GM12878 (cell line): Measurements from ENCODE around the gene GSTP1. TPM values are rescaled to one million over a fixed set of nuclear protein-coding genes. Genes with fewer than 3 reads are reported as not detected.

ENCODE experiments used
- ATAC-seq: fragments of 200-7000 bp; cut with Tn5 transposase; 3 replicates; pipeline ENCODE4 v1.9.1; 2020; ENCODE audit warnings: mild to moderate bottlenecking, moderate library complexity
- BruUV-seq: library from RNA; stranded (reverse); fragments of 400-500 nt; replicated peaks from 2 replicates; lab custom pipeline; 2021; lab: Mats Ljungman, UMichigan
- CTCF ChIA-PET: fragments of 300-600 bp; sonication (Branson Sonifier 250); formaldehyde crosslinking; extraction: SDS; loops from one replicate; lab custom pipeline; 2021; ENCODE audit warnings: inconsistent platforms; lab: Yijun Ruan, JAX
- POLR2A ChIA-PET: fragments of 350-600 bp; formaldehyde crosslinking; extraction: SDS; loops from one replicate; lab custom pipeline; 2021; ENCODE audit warnings: inconsistent platforms; lab: Charles Lee
- RAD21 ChIA-PET: fragments of 300-600 bp; sonication (Branson Sonifier 250); formaldehyde crosslinking; loops from one replicate; lab custom pipeline; 2023; ENCODE audit warnings: antibody characterized with exemption; ENCODE audit not compliant: unreplicated experiment; lab: Charles Lee
- SMC1A ChIA-PET: fragments of 300-600 bp; sonication (Branson Sonifier 250); formaldehyde crosslinking; loops from one replicate; lab custom pipeline; 2023; ENCODE audit not compliant: unreplicated experiment, uncharacterized antibody; lab: Charles Lee
- DNase-seq: peaks from one replicate; pipeline ENCODE4 v3.0.0-alpha.2; 2011; ENCODE audit warnings: low read depth, low spot score
- FAIRE-seq: peaks from 3 replicates; lab custom pipeline; 2011; peaks lifted over from hg19 to GRCh38; lab: Jason Lieb, UNC
- H2AFZ ChIP-seq: 2 replicates; pipeline ENCODE4 v1.6.0; 2011; ENCODE audit warnings: low read depth, low read length, control low read depth; ENCODE audit not compliant: control insufficient read depth
- H3K27ac ChIP-seq: 2 replicates; pipeline ENCODE4 v1.5.1; 2011; ENCODE audit warnings: control low read depth; ENCODE audit not compliant: control insufficient read depth, insufficient read depth
- H3K27me3 ChIP-seq, 2 experiments: replicated peaks in 1 of 2; 2 replicates each; pipeline versions ENCODE4 v1.6.0 to v1.6.1; 2011; ENCODE audit warnings: low read length in 1 of 2; ENCODE audit not compliant: control insufficient read depth in 2 of 2, insufficient read depth in 2 of 2
- H3K36me3 ChIP-seq, 2 experiments: 2 replicates each; pipeline ENCODE4 v1.5.1; 2011; ENCODE audit warnings: low read length in 1 of 2; ENCODE audit not compliant: control insufficient read depth in 2 of 2, insufficient read depth in 2 of 2
- H3K4me1 ChIP-seq: 2 replicates; pipeline ENCODE4 v1.6.1; 2011; ENCODE audit warnings: mild to moderate bottlenecking, low read length, moderate library complexity, mixed read lengths; ENCODE audit not compliant: control insufficient read depth, insufficient read depth
- H3K4me2 ChIP-seq: 2 replicates; pipeline ENCODE4 v1.6.0; 2011; ENCODE audit warnings: control low read depth; ENCODE audit not compliant: control insufficient read depth, insufficient read depth
- H3K4me3 ChIP-seq: fragments of 200-600 bp; sonication (generic); 2 replicates; pipeline ENCODE4 v1.5.1; 2016
- H3K79me2 ChIP-seq: 2 replicates; pipeline ENCODE4 v1.6.0; 2011; ENCODE audit warnings: low read length; ENCODE audit not compliant: control insufficient read depth, insufficient read depth
- H3K9ac ChIP-seq: 2 replicates; pipeline ENCODE4 v1.8.0; 2011; ENCODE audit warnings: low read length, control low read depth, mixed read lengths; ENCODE audit not compliant: control insufficient read depth, insufficient read depth
- H3K9me3 ChIP-seq: replicated peaks from 3 replicates; pipeline ENCODE4 v1.5.1; 2011; ENCODE audit warnings: mild to moderate bottlenecking, low read length; ENCODE audit not compliant: control insufficient read depth, insufficient read depth
- H4K20me1 ChIP-seq: 2 replicates; pipeline ENCODE4 v1.6.0; 2011; ENCODE audit not compliant: control insufficient read depth, insufficient read depth
- HDAC6 ChIP-seq: fragments of 200-600 bp; sonication (generic); IDR thresholded peaks from one replicate; pipeline ENCODE4 v1.8.0; 2017; ENCODE audit warnings: antibody characterized with exemption; ENCODE audit not compliant: unreplicated experiment
- HDGF ChIP-seq: fragments of 450-650 bp; IDR thresholded peaks from 2 replicates; pipeline ENCODE4 v1.6.1; 2016; ENCODE audit warnings: antibody characterized with exemption
- ZNF622 ChIP-seq: fragments of 450-650 bp; IDR thresholded peaks from 2 replicates; pipeline ENCODE4 v1.6.1; 2017; ENCODE audit warnings: mild to moderate bottlenecking, inconsistent platforms
- WGBS: methylation state at CpG from one replicate; pipeline ENCODE4 v1.1.6; 2016; ENCODE audit warnings: low lambda C conversion rate; ENCODE audit not compliant: insufficient replicate concordance, insufficient coverage; ENCODE audit errors: missing lambda C conversion rate; 5-methylcytosine and 5-hydroxymethylcytosine counted together
- in situ Hi-C: fragments of 300-500 bp; cut with MboI; formaldehyde crosslinking; loops from 9 replicates; pipeline ENCODE4 v1.14.3; 2018; ENCODE audit warnings: mixed read lengths
- intact Hi-C: fragments of 100-400 bp; cut with micrococcal nuclease; formaldehyde crosslinking; loops from one replicate; pipeline ENCODE4 v1.14.2; 2022; ENCODE audit not compliant: unreplicated experiment
- polyA plus RNA-seq, 11 experiments: library from polyadenylated mRNA; depleted of rRNA in 4 of 11; unstranded in 6 of 11; stranded (reverse) in 5 of 11; fragments of >200 nt; fragmentation: Nextera tagmentation in 4 of 11; fragmentation: Illumina TruSeq in 1 of 11; extraction: Ambion mirVana in 4 of 11; extraction: Trizol in 1 of 11; gene quantifications; 1 replicate in 1 of 11; 2 replicates in 10 of 11; pipeline versions ENCODE4 v1.2.1 to v1.2.3, GENCODE V29; 2011 to 2016; ENCODE audit warnings: inconsistent platforms in 2 of 11, missing spikeins in 2 of 11, low read depth in 1 of 11
- total RNA-seq, 4 experiments: library from RNA; depleted of rRNA in 3 of 4; stranded (reverse); fragments of >200 nt in 3 of 4; fragmentation: Illumina TruSeq in 1 of 4; extraction: Trizol in 1 of 4; gene quantifications; 2 replicates each; pipeline versions ENCODE4 v1.2.1 to v1.2.3, GENCODE V29; 2013 to 2021
- TF ChIP-seq, protein P1 (sequence below): IDR thresholded peaks from 2 replicates; pipeline ENCODE4 v1.6.1; 2011; ENCODE audit warnings: mild to moderate bottlenecking, low read depth, low read length, moderate library complexity; ENCODE audit not compliant: insufficient replicate concordance
- TF ChIP-seq, protein P2 (sequence below): fragments of 450-650 bp; formaldehyde crosslinking; IDR thresholded peaks from 2 replicates; pipeline ENCODE4 v1.4.0; 2020; ENCODE audit warnings: mild to moderate bottlenecking, moderate library complexity

GSTP1 gene
- total and polyA plus RNA-seq, 10 of the 15 experiments (the other 5 are each of a cell fraction or from before 2014, with no cell fraction given): 469 to 1,788 (median 955) TPM

DNA sequence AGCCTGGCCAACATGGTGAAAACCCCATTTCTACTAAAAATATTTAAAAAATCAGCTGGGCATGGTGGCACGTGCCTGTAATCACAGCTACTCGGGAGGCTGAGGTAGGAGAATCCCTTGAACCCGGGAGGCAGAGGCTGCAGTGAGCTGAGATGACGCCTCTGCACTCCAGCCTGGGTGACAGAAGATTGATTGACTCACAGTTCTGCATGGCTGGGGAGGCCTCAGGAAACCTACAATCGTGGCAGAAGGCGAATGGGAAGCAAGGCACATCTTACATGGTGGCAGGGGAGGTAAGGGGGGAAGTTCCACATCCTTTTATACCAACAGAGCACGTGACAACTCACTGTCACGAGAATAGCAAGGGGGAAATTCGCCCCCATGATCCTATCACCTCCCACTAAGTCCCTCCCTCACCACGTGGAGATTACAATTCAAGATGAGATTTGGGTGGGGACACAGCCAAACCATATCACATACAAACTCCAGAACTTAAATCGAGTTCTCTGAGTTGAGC lies 5.3 kb downstream of the GSTP1 start (continued):
- TF ChIP-seq, protein P1, sequence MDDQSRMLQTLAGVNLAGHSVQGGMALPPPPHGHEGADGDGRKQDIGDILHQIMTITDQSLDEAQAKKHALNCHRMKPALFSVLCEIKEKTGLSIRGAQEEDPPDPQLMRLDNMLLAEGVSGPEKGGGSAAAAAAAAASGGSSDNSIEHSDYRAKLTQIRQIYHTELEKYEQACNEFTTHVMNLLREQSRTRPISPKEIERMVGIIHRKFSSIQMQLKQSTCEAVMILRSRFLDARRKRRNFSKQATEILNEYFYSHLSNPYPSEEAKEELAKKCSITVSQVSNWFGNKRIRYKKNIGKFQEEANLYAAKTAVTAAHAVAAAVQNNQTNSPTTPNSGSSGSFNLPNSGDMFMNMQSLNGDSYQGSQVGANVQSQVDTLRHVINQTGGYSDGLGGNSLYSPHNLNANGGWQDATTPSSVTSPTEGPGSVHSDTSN: peak; percentile 19

DNA sequence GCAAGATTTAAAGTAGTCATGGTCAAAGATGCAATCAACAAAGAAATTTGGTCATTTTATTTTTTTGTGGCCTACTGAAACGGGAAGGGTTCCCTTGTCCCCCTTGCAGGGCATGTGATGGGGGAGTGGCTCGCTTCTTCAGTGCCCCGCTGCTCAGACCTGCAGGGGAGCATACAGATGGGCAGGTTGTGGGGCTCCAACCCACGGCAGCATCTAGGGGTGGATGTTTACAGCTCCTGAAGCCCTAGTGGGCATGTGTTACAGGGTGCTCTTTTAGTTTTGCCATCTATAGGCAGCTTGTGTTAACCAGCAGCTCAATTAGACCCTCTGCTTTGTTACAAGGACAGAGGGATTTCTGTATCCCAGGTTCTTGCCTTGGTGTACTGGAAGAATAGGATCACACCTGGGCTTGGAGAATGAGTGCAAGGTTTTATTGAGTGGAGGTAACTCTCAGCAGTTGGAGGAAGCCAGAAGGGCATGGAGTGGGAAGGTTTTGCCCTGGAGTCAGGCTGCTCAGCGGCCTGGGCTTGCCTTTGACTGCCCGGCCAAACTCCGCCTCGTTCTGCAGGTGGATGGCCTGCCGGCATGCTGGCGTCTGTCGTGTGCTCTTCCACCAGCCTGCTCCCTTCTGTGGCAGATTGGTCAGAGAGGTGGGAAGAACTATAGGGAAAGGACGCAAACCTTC lies 9.4 kb downstream of the GSTP1 start:
- Histone ChIP-seq H3K9me3 (peaks cover 6% of the 10 kb centered on the region; the same call in 2 of the 3 replicates), H2AFZ (no peak overlapping the region), H4K20me1 (no peaks in the 10 kb centered on the region), H3K9ac (no peak overlapping the region), H3K36me3 (peaks cover 0 to 2% of the 10 kb centered on the region in 2 experiments; a peak in 1 of 4 replicates), H3K27ac (no peak overlapping the region), H3K27me3 (no peaks in the 10 kb centered on the region), H3K4me3 (no peak overlapping the region), H3K4me1 (peaks cover 14% of the 10 kb centered on the region), H3K79me2 (no peaks in the 10 kb centered on the region), H3K4me2 (no peak overlapping the region)
- TF ChIP-seq HDAC6: no peak
- TF ChIP-seq, protein P2, sequence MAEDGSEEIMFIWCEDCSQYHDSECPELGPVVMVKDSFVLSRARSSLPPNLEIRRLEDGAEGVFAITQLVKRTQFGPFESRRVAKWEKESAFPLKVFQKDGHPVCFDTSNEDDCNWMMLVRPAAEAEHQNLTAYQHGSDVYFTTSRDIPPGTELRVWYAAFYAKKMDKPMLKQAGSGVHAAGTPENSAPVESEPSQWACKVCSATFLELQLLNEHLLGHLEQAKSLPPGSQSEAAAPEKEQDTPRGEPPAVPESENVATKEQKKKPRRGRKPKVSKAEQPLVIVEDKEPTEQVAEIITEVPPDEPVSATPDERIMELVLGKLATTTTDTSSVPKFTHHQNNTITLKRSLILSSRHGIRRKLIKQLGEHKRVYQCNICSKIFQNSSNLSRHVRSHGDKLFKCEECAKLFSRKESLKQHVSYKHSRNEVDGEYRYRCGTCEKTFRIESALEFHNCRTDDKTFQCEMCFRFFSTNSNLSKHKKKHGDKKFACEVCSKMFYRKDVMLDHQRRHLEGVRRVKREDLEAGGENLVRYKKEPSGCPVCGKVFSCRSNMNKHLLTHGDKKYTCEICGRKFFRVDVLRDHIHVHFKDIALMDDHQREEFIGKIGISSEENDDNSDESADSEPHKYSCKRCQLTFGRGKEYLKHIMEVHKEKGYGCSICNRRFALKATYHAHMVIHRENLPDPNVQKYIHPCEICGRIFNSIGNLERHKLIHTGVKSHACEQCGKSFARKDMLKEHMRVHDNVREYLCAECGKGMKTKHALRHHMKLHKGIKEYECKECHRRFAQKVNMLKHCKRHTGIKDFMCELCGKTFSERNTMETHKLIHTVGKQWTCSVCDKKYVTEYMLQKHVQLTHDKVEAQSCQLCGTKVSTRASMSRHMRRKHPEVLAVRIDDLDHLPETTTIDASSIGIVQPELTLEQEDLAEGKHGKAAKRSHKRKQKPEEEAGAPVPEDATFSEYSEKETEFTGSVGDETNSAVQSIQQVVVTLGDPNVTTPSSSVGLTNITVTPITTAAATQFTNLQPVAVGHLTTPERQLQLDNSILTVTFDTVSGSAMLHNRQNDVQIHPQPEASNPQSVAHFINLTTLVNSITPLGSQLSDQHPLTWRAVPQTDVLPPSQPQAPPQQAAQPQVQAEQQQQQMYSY (CRISPR knock-in tag): no peak
- no peak for TF ChIP-seq HDGF
- TF ChIP-seq ZNF622: no peak
- RAD21 ChIA-PET: interaction anchor here (1.5 kb wide), 1 partner anchor 10 kb away, joined by 6 read pairs; no protein-coding TSS in a partner anchor
- no peak for ATAC-seq
- intact Hi-C loops (no loop called here), in situ Hi-C loops (no loop called here)
- SMC1A ChIA-PET: interaction anchor here (0.6 to 1.9 kb wide), 3 partner anchors 8 to 50 kb away, joined by 3 to 5 read pairs (median 3); no protein-coding TSS in a partner anchor
- BruUV-seq: no TSS peak
- POLR2A ChIA-PET: interaction anchor here (1.3 to 1.5 kb wide), 2 partner anchors 7 to 22 kb away, joined by 4 read pairs; no protein-coding TSS in a partner anchor
- CTCF ChIA-PET: interaction anchor here (0.6 to 2.5 kb wide), 5 partner anchors 10 to 210 kb away, joined by 3 to 11 read pairs (median 4); partner anchors contain the start of gene GSTP1
- WGBS: 79% methylated on average over 12 of the region's 12 CpGs
- no peak for FAIRE-seq
- DNase-seq: no peak
